OCI-LY1 (cell line): ENCODE data around the gene RAB3C.
"Not testable (repeated sequence)": the region's sequence is repeated elsewhere in the genome, so short reads cannot be mapped to it uniquely, and the experiment has no call there.

Experiments
- H2AFZ ChIP-seq: fragments of 200-600 bp; sonication (generic), shearing (Covaris generic); 2 replicates; pipeline ENCODE4 v1.6.0; 2014; ENCODE audit warnings: antibody characterized with exemption, mild to moderate bottlenecking, low read length
- H3F3A ChIP-seq: fragments of 200-600 bp; sonication (generic), shearing (Covaris generic); 2 replicates; pipeline ENCODE4 v1.6.0; 2014; ENCODE audit warnings: mild to moderate bottlenecking, antibody characterized with exemption, low read length, moderate library complexity; ENCODE audit not compliant: insufficient read depth
- H3K27ac ChIP-seq: fragments of 200-600 bp; sonication (generic); 2 replicates; pipeline ENCODE4 v1.5.1; 2014; ENCODE audit warnings: low read length, mixed run types, mild to moderate bottlenecking, low read depth; ENCODE audit not compliant: poor library complexity, severe bottlenecking
- H3K27me3 ChIP-seq: fragments of 200-600 bp; sonication (generic); 2 replicates; pipeline ENCODE4 v1.6.0; 2014; ENCODE audit warnings: antibody characterized with exemption, mild to moderate bottlenecking, low read length, moderate library complexity; ENCODE audit not compliant: insufficient read depth
- H3K36me3 ChIP-seq: fragments of 200-600 bp; sonication (generic); 2 replicates; pipeline ENCODE4 v1.6.1; 2014; ENCODE audit warnings: mild to moderate bottlenecking, antibody characterized with exemption, low read length, moderate library complexity, mixed read lengths; ENCODE audit not compliant: insufficient read depth
- H3K4me1 ChIP-seq: fragments of 200-600 bp; sonication (generic); 2 replicates; pipeline ENCODE4 v1.5.1; 2014; ENCODE audit warnings: mild to moderate bottlenecking, low read length, moderate library complexity; ENCODE audit not compliant: insufficient read depth, severe bottlenecking
- H3K4me2 ChIP-seq: fragments of 200-600 bp; sonication (generic), shearing (Covaris generic); 2 replicates; pipeline ENCODE4 v1.6.1; 2014; ENCODE audit warnings: low read length
- H3K4me3 ChIP-seq: fragments of 200-600 bp; sonication (generic); 2 replicates; pipeline ENCODE4 v1.5.1; 2014; ENCODE audit warnings: low read length, low read depth, mild to moderate bottlenecking, mixed read lengths; ENCODE audit not compliant: poor library complexity, severe bottlenecking
- H3K79me2 ChIP-seq: fragments of 200-600 bp; shearing (Covaris generic); 2 replicates; pipeline ENCODE4 v1.6.1; 2016; ENCODE audit warnings: mixed run types, low read length, mixed read lengths; ENCODE audit not compliant: insufficient read depth
- H3K9ac ChIP-seq: fragments of 200-600 bp; sonication (generic), shearing (Covaris generic); 2 replicates; pipeline ENCODE4 v1.6.1; 2014; ENCODE audit warnings: mild to moderate bottlenecking, low read length, mixed read lengths
- H3K9me2 ChIP-seq: fragments of 200-600 bp; sonication (generic), shearing (Covaris generic); 2 replicates; pipeline ENCODE4 v1.6.1; 2014; ENCODE audit warnings: low read depth, mild to moderate bottlenecking, low read length, mixed read lengths
- H3K9me3 ChIP-seq: fragments of 200-600 bp; shearing (Covaris generic); 2 replicates; pipeline ENCODE4 v1.6.1; 2014; ENCODE audit warnings: low read length, mixed read lengths
- H4K20me1 ChIP-seq: fragments of 200-600 bp; sonication (generic), shearing (Covaris generic); 2 replicates; pipeline ENCODE4 v1.6.0; 2016; ENCODE audit warnings: mild to moderate bottlenecking, low read length; ENCODE audit not compliant: insufficient read depth
- CTCF ChIP-seq: fragments of 200-600 bp; sonication (generic), shearing (Covaris generic); IDR thresholded peaks from 2 replicates; pipeline ENCODE4 v1.5.1; 2017; ENCODE audit warnings: mild to moderate bottlenecking, antibody characterized with exemption, low read length, moderate library complexity, mixed read lengths
- EZH2 ChIP-seq: fragments of 200-600 bp; sonication (generic), shearing (Covaris generic); IDR thresholded peaks from 2 replicates; pipeline ENCODE4 v1.8.0; 2017; ENCODE audit warnings: borderline replicate concordance, mixed run types, mild to moderate bottlenecking, antibody characterized with exemption, low read length, moderate library complexity, mixed read lengths

The RAB3C gene

GRCh38 chr5:58598440-58598839 is 15.6 kb downstream of the RAB3C start:
- Histone ChIP-seq H3K4me1 (no peaks in the 10 kb centered on the region), H4K20me1 (no peaks in the 10 kb centered on the region), H3K4me3 (no peak overlapping the region), H3K27ac (no peak overlapping the region), H3K36me3 (no peaks in the 10 kb centered on the region), H3K27me3 (no peaks in the 10 kb centered on the region), H2AFZ (no peak overlapping the region), H3K79me2 (no peaks in the 10 kb centered on the region), H3K9me2 (no peaks in the 10 kb centered on the region), H3K4me2 (no peak overlapping the region), H3K9ac (no peak overlapping the region), H3K9me3 (no peaks in the 10 kb centered on the region), H3F3A (no peaks in the 10 kb centered on the region)
- TF ChIP-seq EZH2 (no peak), CTCF (no peak)

- no peak overlapping the region for H3K27ac ChIP-seq
- H3K4me1 ChIP-seq: no peaks in the 10 kb centered on the region
- H3K9me3 ChIP-seq: no peaks in the 10 kb centered on the region
- no peak overlapping the region for H2AFZ ChIP-seq
- H3F3A ChIP-seq: no peaks in the 10 kb centered on the region
- no peaks in the 10 kb centered on the region for H3K36me3 ChIP-seq
- no peaks in the 10 kb centered on the region for H3K79me2 ChIP-seq
- H4K20me1 ChIP-seq: no peaks in the 10 kb centered on the region
- no peak overlapping the region for H3K4me3 ChIP-seq
- H3K9me2 ChIP-seq: no peaks in the 10 kb centered on the region
- no peak overlapping the region for H3K4me2 ChIP-seq
- TF ChIP-seq CTCF (no peak), EZH2 (no peak)
- H3K9ac ChIP-seq: no peak overlapping the region
- no peaks in the 10 kb centered on the region for H3K27me3 ChIP-seq
These were observed 16.3 kb downstream of the RAB3C start for GRCh38 chr5:58599217-58599616.

- not testable (repeated sequence) for H3K9ac ChIP-seq, H3K79me2 ChIP-seq, H3K27ac ChIP-seq, H4K20me1 ChIP-seq, H3K36me3 ChIP-seq, H3F3A ChIP-seq, H3K4me1 ChIP-seq, H2AFZ ChIP-seq, H3K4me2 ChIP-seq, H3K9me3 ChIP-seq, H3K27me3 ChIP-seq, H3K4me3 ChIP-seq, H3K9me2 ChIP-seq
These were observed 17.7 kb downstream of the RAB3C start for GRCh38 chr5:58600613-58601012.

GRCh38 chr5:58602889-58603288 is 20.0 kb downstream of the RAB3C start:
- not testable (repeated sequence) for H3K9ac ChIP-seq, H3F3A ChIP-seq, H3K9me3 ChIP-seq, H3K4me2 ChIP-seq, H3K4me3 ChIP-seq, H3K9me2 ChIP-seq, H3K36me3 ChIP-seq, H2AFZ ChIP-seq, H3K27ac ChIP-seq, H3K79me2 ChIP-seq, H4K20me1 ChIP-seq, H3K4me1 ChIP-seq, H3K27me3 ChIP-seq
